Effector memory CD8-positive, alpha-beta T cell (primary cell): ENCODE data around the gene TLCD1.

Experiments
- ATAC-seq: fragments of 150-1000 bp; cut with Tn5 transposase; replicated peaks from 2 replicates; pipeline ENCODE4 v1.10.0; 2021; ENCODE audit warnings: mild to moderate bottlenecking, moderate library complexity
- DNase-seq, 3 experiments: peaks; one replicate each; pipeline ENCODE4 v3.0.0; 2021
- H3K27ac Mint-ChIP-seq, 2 donors: one replicate each; pipeline ENCODE4 v1.8.0; 2022; ENCODE audit warnings: mild to moderate bottlenecking in 2 of 2, mixed read lengths in 2 of 2, moderate library complexity in 2 of 2
- H3K27me3 Mint-ChIP-seq, 2 donors: one replicate each; pipeline ENCODE4 v1.8.0; 2022; ENCODE audit warnings: mixed read lengths in 2 of 2
- H3K36me3 Mint-ChIP-seq: one replicate; pipeline ENCODE4 v1.8.0; 2022; ENCODE audit warnings: mild to moderate bottlenecking, moderate library complexity, mixed read lengths; ENCODE audit not compliant: insufficient read depth
- H3K4me1 Mint-ChIP-seq, 2 donors: one replicate each; pipeline ENCODE4 v1.8.0; 2022; ENCODE audit warnings: low read depth in 2 of 2, mixed read lengths in 2 of 2
- H3K4me3 Mint-ChIP-seq, 2 donors: one replicate each; pipeline ENCODE4 v1.8.0; 2022; ENCODE audit warnings: mild to moderate bottlenecking in 2 of 2, mixed read lengths in 2 of 2, moderate library complexity in 2 of 2
- H3K9me3 Mint-ChIP-seq, 2 donors: one replicate each; pipeline ENCODE4 v1.8.0; 2022; ENCODE audit warnings: mixed read lengths in 2 of 2

The TLCD1 gene

GRCh38 chr17:28686296-28686695 lies 39.7 kb downstream of the TLCD1 start:
- no peak overlapping the region for H3K4me3 Mint-ChIP-seq
- H3K9me3 Mint-ChIP-seq = no peaks in the 10 kb centered on the region
- H3K36me3 Mint-ChIP-seq = peaks cover 94% of the 10 kb centered on the region
- no peaks in the 10 kb centered on the region for H3K27me3 Mint-ChIP-seq
- no peaks in the 10 kb centered on the region for H3K4me1 Mint-ChIP-seq
- H3K27ac Mint-ChIP-seq = no peak overlapping the region
- ATAC-seq = no peak
- no peak for DNase-seq

GRCh38 chr17:28685366-28685765 lies 40.7 kb downstream of the TLCD1 start:
- Mint-ChIP-seq H3K4me1 (no peaks in the 10 kb centered on the region), H3K27me3 (no peaks in the 10 kb centered on the region), H3K4me3 (no peak overlapping the region), H3K27ac (peak overlapping the region in 1 of 2 donors; percentile 67), H3K9me3 (no peaks in the 10 kb centered on the region), H3K36me3 (peaks cover 94% of the 10 kb centered on the region)
- DNase-seq (no peak), ATAC-seq (no peak)

GRCh38 chr17:28684963-28685362 lies 41.1 kb downstream of the TLCD1 start:
- no peak overlapping the region for H3K27ac Mint-ChIP-seq
- peaks cover 94% of the 10 kb centered on the region for H3K36me3 Mint-ChIP-seq
- no peak overlapping the region for H3K4me3 Mint-ChIP-seq
- H3K9me3 Mint-ChIP-seq = no peaks in the 10 kb centered on the region
- ATAC-seq (no peak), DNase-seq (no peak)
- H3K27me3 Mint-ChIP-seq = no peaks in the 10 kb centered on the region
- no peaks in the 10 kb centered on the region for H3K4me1 Mint-ChIP-seq

- no peaks in the 10 kb centered on the region for H3K4me1 Mint-ChIP-seq
- ATAC-seq = no peak
- no peaks in the 10 kb centered on the region for H3K9me3 Mint-ChIP-seq
- H3K27ac Mint-ChIP-seq = peak overlapping the region; percentile 31 to 38
- H3K36me3 Mint-ChIP-seq = peaks cover 91% of the 10 kb centered on the region
- no peaks in the 10 kb centered on the region for H3K27me3 Mint-ChIP-seq
- no peak for DNase-seq
- no peak overlapping the region for H3K4me3 Mint-ChIP-seq
Measured at GRCh38 chr17:28682655-28683054, 43.4 kb downstream of the TLCD1 start.

- Mint-ChIP-seq H3K27ac (peak overlapping the region in 1 of 2 donors; percentile 49), H3K27me3 (no peaks in the 10 kb centered on the region), H3K4me1 (peaks cover 0 to 4% of the 10 kb centered on the region in 2 donors), H3K36me3 (peaks cover 93% of the 10 kb centered on the region), H3K4me3 (no peak overlapping the region), H3K9me3 (no peaks in the 10 kb centered on the region)
- DNase-seq (no peak), ATAC-seq (peak; percentile 39)
Measured at GRCh38 chr17:28675980-28676379, 50.1 kb downstream of the TLCD1 start.

GRCh38 chr17:28675490-28675889 lies 50.5 kb downstream of the TLCD1 start:
- Mint-ChIP-seq H3K4me1 (peaks cover 0 to 6% of the 10 kb centered on the region in 2 donors), H3K4me3 (no peak overlapping the region), H3K27me3 (no peaks in the 10 kb centered on the region), H3K36me3 (peaks cover 93% of the 10 kb centered on the region), H3K27ac (peak overlapping the region in 1 of 2 donors; percentile 49), H3K9me3 (no peaks in the 10 kb centered on the region)
- no peak for DNase-seq
- ATAC-seq = no peak
